Measurements from ENCODE around the gene DGKI. TPM values are rescaled to one million over a fixed set of nuclear protein-coding genes. Genes with fewer than 3 reads are reported as not detected.

DGKI gene
- total and polyA plus RNA-seq, 5 donors from 2014 or later: not detected

GRCh38 chr7:137480824-137481365 lies 365.9 kb downstream of the DGKI start:
- H3K4me1 ChIP-seq (ENCODE audit: control insufficient read depth, insufficient read depth, low read length, poor library complexity, severe bottlenecking): no peaks in the 10 kb centered on the region

DNA sequence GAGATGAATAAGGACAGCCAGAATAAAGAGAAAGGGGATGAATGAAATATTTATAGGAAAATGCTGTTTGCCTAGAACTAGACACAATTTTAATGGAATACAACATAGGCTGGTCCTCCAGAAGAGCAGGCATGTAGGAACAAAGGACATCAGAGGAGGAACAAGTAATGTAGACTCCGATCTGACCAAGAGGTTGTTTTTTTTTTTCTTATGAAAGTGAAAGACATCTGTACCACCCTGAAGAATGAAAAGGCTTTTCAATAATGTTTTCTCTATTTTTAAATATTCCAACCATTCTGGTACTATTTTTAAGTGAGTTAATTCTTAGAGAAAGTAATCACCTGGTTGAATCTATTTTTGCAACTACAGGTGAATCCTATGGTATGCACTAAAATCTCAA lies 366.4 kb downstream of the DGKI start:
- H3K4me3 Mint-ChIP-seq: no peak overlapping the region
- Histone ChIP-seq H3K27me3 (ENCODE audit: control insufficient read depth, insufficient read depth, low read length) (no peaks in the 10 kb centered on the region), H3K27ac (ENCODE audit: insufficient read depth, low read length, poor library complexity, severe bottlenecking) (no peak overlapping the region), H3K36me3 (ENCODE audit: control insufficient read depth, insufficient read depth, low read length) (no peaks in the 10 kb centered on the region), H3K4me1 (ENCODE audit: control insufficient read depth, insufficient read depth, low read length, poor library complexity, severe bottlenecking) (no peaks in the 10 kb centered on the region), H3K4me3 (ENCODE audit: low read depth, low read length) (no peak overlapping the region), H3K9me3 (ENCODE audit: control insufficient read depth in 2 of 2, low read length in 2 of 2) (no peaks in the 10 kb centered on the region)
- peaks cover 0 to 6% (median 1%) of the 10 kb centered on the region in 7 donors for H3K9me3 Mint-ChIP-seq
- no peaks in the 10 kb centered on the region for H3K36me3 Mint-ChIP-seq
- no peak overlapping the region for H3K27ac Mint-ChIP-seq
- no peaks in the 10 kb centered on the region for H3K4me1 Mint-ChIP-seq
- ATAC-seq (ENCODE audit: low read depth in 2 of 2): no peak
- no peak for DNase-seq
- H3K27me3 Mint-ChIP-seq: no peaks in the 10 kb centered on the region

More at GRCh38 chr7:137480824-137481365, 365.9 kb downstream of the DGKI start:
- Mint-ChIP-seq H3K4me3 (no peak overlapping the region), H3K4me1 (no peaks in the 10 kb centered on the region), H3K9me3 (peaks cover 0 to 6% (median 1%) of the 10 kb centered on the region in 7 donors), H3K36me3 (no peaks in the 10 kb centered on the region), H3K27me3 (no peaks in the 10 kb centered on the region), H3K27ac (no peak overlapping the region)
- DNase-seq (no peak), ATAC-seq (ENCODE audit: low read depth in 2 of 2) (no peak)
- no peak overlapping the region for H3K4me3 ChIP-seq (ENCODE audit: low read depth, low read length)
- H3K27ac ChIP-seq (ENCODE audit: insufficient read depth, low read length, poor library complexity, severe bottlenecking): no peak overlapping the region
- H3K9me3 ChIP-seq (ENCODE audit: control insufficient read depth in 2 of 2, low read length in 2 of 2): no peaks in the 10 kb centered on the region
- no peaks in the 10 kb centered on the region for H3K36me3 ChIP-seq (ENCODE audit: control insufficient read depth, insufficient read depth, low read length)
- H3K27me3 ChIP-seq (ENCODE audit: control insufficient read depth, insufficient read depth, low read length): no peaks in the 10 kb centered on the region

DNA sequence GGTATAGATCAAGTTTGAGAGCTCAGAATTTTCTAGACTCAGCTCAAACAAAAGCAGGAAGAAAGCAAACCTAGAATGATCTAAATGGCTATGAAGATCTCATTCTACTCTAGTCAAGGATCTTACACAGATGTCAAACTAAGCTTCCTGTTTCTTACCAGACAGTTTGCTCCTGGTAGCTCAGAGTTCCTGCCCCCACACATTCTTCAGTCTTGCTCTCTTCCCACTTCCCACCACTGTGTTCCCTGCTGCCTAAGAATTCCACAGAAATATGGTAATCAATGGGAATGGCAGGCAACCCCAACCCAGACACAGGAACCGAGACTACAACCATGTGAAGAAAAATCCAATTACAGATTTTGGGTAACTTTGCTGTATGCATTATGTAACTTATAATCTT lies 369.8 kb downstream of the DGKI start:
- Mint-ChIP-seq H3K27me3 (no peaks in the 10 kb centered on the region), H3K27ac (no peak overlapping the region), H3K36me3 (no peaks in the 10 kb centered on the region), H3K4me1 (no peaks in the 10 kb centered on the region), H3K9me3 (peaks cover 0 to 4% (median 0%) of the 10 kb centered on the region in 7 donors), H3K4me3 (no peak overlapping the region)
- Histone ChIP-seq H3K36me3 (ENCODE audit: control insufficient read depth, insufficient read depth, low read length) (no peaks in the 10 kb centered on the region), H3K4me1 (ENCODE audit: control insufficient read depth, insufficient read depth, low read length, poor library complexity, severe bottlenecking) (no peaks in the 10 kb centered on the region), H3K27ac (ENCODE audit: insufficient read depth, low read length, poor library complexity, severe bottlenecking) (no peak overlapping the region), H3K9me3 (ENCODE audit: control insufficient read depth in 2 of 2, low read length in 2 of 2) (no peaks in the 10 kb centered on the region), H3K27me3 (ENCODE audit: control insufficient read depth, insufficient read depth, low read length) (no peaks in the 10 kb centered on the region), H3K4me3 (ENCODE audit: low read depth, low read length) (no peak overlapping the region)
- ATAC-seq (ENCODE audit: low read depth in 2 of 2): no peak
- no peak for DNase-seq

- no peaks in the 10 kb centered on the region for H3K36me3 Mint-ChIP-seq
- Histone ChIP-seq H3K4me3 (ENCODE audit: low read depth, low read length) (no peak overlapping the region), H3K27me3 (ENCODE audit: control insufficient read depth, insufficient read depth, low read length) (no peaks in the 10 kb centered on the region), H3K36me3 (ENCODE audit: control insufficient read depth, insufficient read depth, low read length) (no peaks in the 10 kb centered on the region), H3K4me1 (ENCODE audit: control insufficient read depth, insufficient read depth, low read length, poor library complexity, severe bottlenecking) (no peaks in the 10 kb centered on the region), H3K9me3 (ENCODE audit: control insufficient read depth in 2 of 2, low read length in 2 of 2) (no peaks in the 10 kb centered on the region), H3K27ac (ENCODE audit: insufficient read depth, low read length, poor library complexity, severe bottlenecking) (no peak overlapping the region)
- DNase-seq: no peak
- no peak for ATAC-seq (ENCODE audit: low read depth in 2 of 2)
- no peaks in the 10 kb centered on the region for H3K27me3 Mint-ChIP-seq
- H3K4me3 Mint-ChIP-seq: no peak overlapping the region
- no peak overlapping the region for H3K27ac Mint-ChIP-seq
- no peaks in the 10 kb centered on the region for H3K4me1 Mint-ChIP-seq
- peaks cover 0 to 4% (median 0%) of the 10 kb centered on the region in 7 donors for H3K9me3 Mint-ChIP-seq
These were observed 370.8 kb downstream of the DGKI start for GRCh38 chr7:137475966-137476365.

DNA sequence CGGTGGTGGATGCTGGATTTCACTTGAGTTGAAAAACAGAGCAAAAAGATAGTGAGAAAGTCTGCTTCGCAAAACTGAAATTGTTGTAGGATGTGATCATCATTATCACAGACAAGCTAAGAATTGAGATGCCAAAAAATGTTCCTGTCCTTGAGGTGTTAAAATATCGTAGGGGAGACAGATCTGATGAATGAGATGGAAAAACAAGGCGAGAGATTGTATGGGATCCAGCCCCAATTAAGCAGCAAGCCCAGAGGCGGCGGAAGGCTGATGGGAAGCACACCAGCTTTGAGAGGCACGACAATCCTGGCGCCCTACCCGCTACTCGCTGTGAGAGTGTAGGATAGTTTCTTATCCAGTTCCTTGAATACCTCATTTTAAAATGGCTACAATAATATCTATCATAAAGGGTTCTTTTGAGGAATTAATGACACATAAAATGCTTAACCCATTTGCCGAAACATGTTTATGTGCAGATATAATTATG lies 372.2 kb downstream of the DGKI start:
- H3K4me3 ChIP-seq (ENCODE audit: low read depth, low read length): no peak overlapping the region
- ATAC-seq (ENCODE audit: low read depth in 2 of 2) (no peak), DNase-seq (no peak)
- no peaks in the 10 kb centered on the region for H3K36me3 ChIP-seq (ENCODE audit: control insufficient read depth, insufficient read depth, low read length)
- Mint-ChIP-seq H3K4me3 (no peak overlapping the region), H3K27me3 (no peaks in the 10 kb centered on the region), H3K36me3 (no peaks in the 10 kb centered on the region), H3K4me1 (no peaks in the 10 kb centered on the region), H3K27ac (no peak overlapping the region), H3K9me3 (peaks cover 0 to 4% (median 0%) of the 10 kb centered on the region in 7 donors)
- H3K27ac ChIP-seq (ENCODE audit: insufficient read depth, low read length, poor library complexity, severe bottlenecking): no peak overlapping the region
- no peaks in the 10 kb centered on the region for H3K9me3 ChIP-seq (ENCODE audit: control insufficient read depth in 2 of 2, low read length in 2 of 2)
- no peaks in the 10 kb centered on the region for H3K27me3 ChIP-seq (ENCODE audit: control insufficient read depth, insufficient read depth, low read length)
- H3K4me1 ChIP-seq (ENCODE audit: control insufficient read depth, insufficient read depth, low read length, poor library complexity, severe bottlenecking): no peaks in the 10 kb centered on the region

- no peak overlapping the region for H3K4me3 ChIP-seq (ENCODE audit: low read depth, low read length)
- H3K27me3 ChIP-seq (ENCODE audit: control insufficient read depth, insufficient read depth, low read length): no peaks in the 10 kb centered on the region
- H3K27ac Mint-ChIP-seq: no peak overlapping the region
- H3K4me3 Mint-ChIP-seq: no peak overlapping the region
- no peaks in the 10 kb centered on the region for H3K9me3 ChIP-seq (ENCODE audit: control insufficient read depth in 2 of 2, low read length in 2 of 2)
- H3K27me3 Mint-ChIP-seq: no peaks in the 10 kb centered on the region
- no peak for DNase-seq
- H3K9me3 Mint-ChIP-seq: peaks cover 0 to 4% (median 0%) of the 10 kb centered on the region in 7 donors
- no peaks in the 10 kb centered on the region for H3K4me1 Mint-ChIP-seq
- no peaks in the 10 kb centered on the region for H3K36me3 Mint-ChIP-seq
- no peaks in the 10 kb centered on the region for H3K36me3 ChIP-seq (ENCODE audit: control insufficient read depth, insufficient read depth, low read length)
- no peaks in the 10 kb centered on the region for H3K4me1 ChIP-seq (ENCODE audit: control insufficient read depth, insufficient read depth, low read length, poor library complexity, severe bottlenecking)
- ATAC-seq (ENCODE audit: low read depth in 2 of 2): no peak
- no peak overlapping the region for H3K27ac ChIP-seq (ENCODE audit: insufficient read depth, low read length, poor library complexity, severe bottlenecking)
These were observed 375.6 kb downstream of the DGKI start for GRCh38 chr7:137471128-137471527.

DNA sequence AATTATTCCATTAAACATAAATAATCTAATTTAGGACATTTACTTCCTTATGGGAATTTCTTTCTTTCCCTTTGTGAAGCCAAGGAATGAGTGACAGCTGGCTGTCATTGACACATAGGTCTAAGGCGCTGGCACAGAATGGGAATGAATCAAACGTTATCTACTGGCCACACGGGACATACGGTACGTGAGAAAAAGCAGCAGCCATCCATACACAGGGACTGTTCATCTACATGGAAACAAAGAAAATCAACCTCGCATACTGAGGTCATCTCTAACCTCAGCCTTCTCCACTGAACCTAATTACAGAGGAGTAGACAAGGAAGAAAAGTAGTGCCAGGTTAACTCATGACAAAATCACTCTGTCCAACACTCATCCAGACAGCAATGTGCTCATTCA lies 376.9 kb downstream of the DGKI start:
- no peaks in the 10 kb centered on the region for H3K27me3 Mint-ChIP-seq
- Histone ChIP-seq H3K27ac (ENCODE audit: insufficient read depth, low read length, poor library complexity, severe bottlenecking) (no peak overlapping the region), H3K9me3 (ENCODE audit: control insufficient read depth in 2 of 2, low read length in 2 of 2) (no peaks in the 10 kb centered on the region), H3K27me3 (ENCODE audit: control insufficient read depth, insufficient read depth, low read length) (no peaks in the 10 kb centered on the region), H3K4me3 (ENCODE audit: low read depth, low read length) (no peak overlapping the region), H3K36me3 (ENCODE audit: control insufficient read depth, insufficient read depth, low read length) (no peaks in the 10 kb centered on the region), H3K4me1 (ENCODE audit: control insufficient read depth, insufficient read depth, low read length, poor library complexity, severe bottlenecking) (no peaks in the 10 kb centered on the region)
- no peaks in the 10 kb centered on the region for H3K36me3 Mint-ChIP-seq
- peaks cover 0 to 4% (median 0%) of the 10 kb centered on the region in 7 donors for H3K9me3 Mint-ChIP-seq
- no peak overlapping the region for H3K4me3 Mint-ChIP-seq
- no peaks in the 10 kb centered on the region for H3K4me1 Mint-ChIP-seq
- no peak overlapping the region for H3K27ac Mint-ChIP-seq
- DNase-seq (no peak), ATAC-seq (ENCODE audit: low read depth in 2 of 2) (no peak)

- Mint-ChIP-seq H3K36me3 (no peaks in the 10 kb centered on the region), H3K4me1 (no peaks in the 10 kb centered on the region), H3K27me3 (no peaks in the 10 kb centered on the region), H3K4me3 (no peak overlapping the region), H3K27ac (no peak overlapping the region), H3K9me3 (peaks cover 0 to 4% (median 0%) of the 10 kb centered on the region in 7 donors)
- Histone ChIP-seq H3K36me3 (ENCODE audit: control insufficient read depth, insufficient read depth, low read length) (no peaks in the 10 kb centered on the region), H3K4me1 (ENCODE audit: control insufficient read depth, insufficient read depth, low read length, poor library complexity, severe bottlenecking) (no peaks in the 10 kb centered on the region), H3K27me3 (ENCODE audit: control insufficient read depth, insufficient read depth, low read length) (no peaks in the 10 kb centered on the region), H3K4me3 (ENCODE audit: low read depth, low read length) (no peak overlapping the region), H3K9me3 (ENCODE audit: control insufficient read depth in 2 of 2, low read length in 2 of 2) (no peaks in the 10 kb centered on the region), H3K27ac (ENCODE audit: insufficient read depth, low read length, poor library complexity, severe bottlenecking) (no peak overlapping the region)
- no peak for ATAC-seq (ENCODE audit: low read depth in 2 of 2)
- no peak for DNase-seq
These were observed 377.5 kb downstream of the DGKI start for GRCh38 chr7:137469191-137469811.

All from CD4-positive, CD25-positive, alpha-beta regulatory T cell (primary cell).